ENCODE results near the gene SLC12A1.

SLC12A1 gene

GRCh38 chr15:48297668-48298067 lies 91.6 kb downstream of the SLC12A1 start:
- Histone ChIP-seq H3K9me3 (ENCODE audit: control insufficient read depth, insufficient read depth, low read length) (no peaks in the 10 kb centered on the region), H3K36me3 (ENCODE audit: control insufficient read depth, low read length) (no peaks in the 10 kb centered on the region)
- TF ChIP-seq, protein P1, sequence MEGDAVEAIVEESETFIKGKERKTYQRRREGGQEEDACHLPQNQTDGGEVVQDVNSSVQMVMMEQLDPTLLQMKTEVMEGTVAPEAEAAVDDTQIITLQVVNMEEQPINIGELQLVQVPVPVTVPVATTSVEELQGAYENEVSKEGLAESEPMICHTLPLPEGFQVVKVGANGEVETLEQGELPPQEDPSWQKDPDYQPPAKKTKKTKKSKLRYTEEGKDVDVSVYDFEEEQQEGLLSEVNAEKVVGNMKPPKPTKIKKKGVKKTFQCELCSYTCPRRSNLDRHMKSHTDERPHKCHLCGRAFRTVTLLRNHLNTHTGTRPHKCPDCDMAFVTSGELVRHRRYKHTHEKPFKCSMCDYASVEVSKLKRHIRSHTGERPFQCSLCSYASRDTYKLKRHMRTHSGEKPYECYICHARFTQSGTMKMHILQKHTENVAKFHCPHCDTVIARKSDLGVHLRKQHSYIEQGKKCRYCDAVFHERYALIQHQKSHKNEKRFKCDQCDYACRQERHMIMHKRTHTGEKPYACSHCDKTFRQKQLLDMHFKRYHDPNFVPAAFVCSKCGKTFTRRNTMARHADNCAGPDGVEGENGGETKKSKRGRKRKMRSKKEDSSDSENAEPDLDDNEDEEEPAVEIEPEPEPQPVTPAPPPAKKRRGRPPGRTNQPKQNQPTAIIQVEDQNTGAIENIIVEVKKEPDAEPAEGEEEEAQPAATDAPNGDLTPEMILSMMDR (IDR thresholded peaks at IDR 0.05; ENCODE audit: low read depth, low read length, poor library complexity, severe bottlenecking) = no peak
- no peak for TF ChIP-seq EZH2phosphoT487 (IDR thresholded peaks at IDR 0.05; ENCODE audit: borderline replicate concordance, low read length)

DNA sequence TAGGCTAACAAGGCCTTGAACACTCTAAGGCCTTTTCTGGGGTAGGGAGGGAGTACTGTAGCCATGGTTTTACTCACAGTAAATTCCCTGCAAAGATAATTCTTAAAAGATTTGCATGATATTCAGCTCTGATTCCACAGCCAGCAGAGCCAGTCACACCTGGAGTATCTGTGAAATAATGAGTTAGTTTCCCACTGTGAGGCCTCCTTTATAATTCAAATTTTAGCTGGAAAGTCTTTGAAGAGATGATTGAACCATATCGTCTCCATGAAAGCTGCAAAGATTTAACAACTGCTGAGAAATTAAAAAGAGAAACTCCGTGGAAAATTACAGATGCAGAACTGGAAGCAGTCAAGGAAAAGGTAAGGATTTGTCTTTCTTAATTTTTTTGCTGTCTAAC lies 92.8 kb downstream of the SLC12A1 start:
- Histone ChIP-seq H3K27ac (ENCODE audit: low read depth, low read length) (no peak overlapping the region), H3K4me2 (ENCODE audit: low read length) (no peak overlapping the region), H3K79me2 (ENCODE audit: control insufficient read depth, low read length) (no peaks in the 10 kb centered on the region), H3F3A (ENCODE audit: control insufficient read depth, insufficient read depth) (no peaks in the 10 kb centered on the region), H3K36me3 (ENCODE audit: control insufficient read depth, low read length) (no peaks in the 10 kb centered on the region), H3K4me1 (ENCODE audit: control insufficient read depth, low read length) (no peaks in the 10 kb centered on the region), H3K4me3 (ENCODE audit: low read length) (no peak overlapping the region), H4K20me1 (ENCODE audit: control insufficient read depth, insufficient read depth, low read depth, low read length) (no peaks in the 10 kb centered on the region), H3K9me2 (replicated peaks; ENCODE audit: control insufficient read depth, low read length) (no peaks in the 10 kb centered on the region), H3K27me3 (ENCODE audit: control insufficient read depth, low read length) (peaks cover 6% of the 10 kb centered on the region; the same call in 1 of the 2 replicates), H3K9me3 (ENCODE audit: control insufficient read depth, insufficient read depth, low read length) (no peaks in the 10 kb centered on the region)
- TF ChIP-seq, protein P1 (IDR thresholded peaks at IDR 0.05; ENCODE audit: low read depth, low read length, poor library complexity, severe bottlenecking) = no peak
- TF ChIP-seq EZH2phosphoT487 (IDR thresholded peaks at IDR 0.05; ENCODE audit: borderline replicate concordance, low read length) = no peak

More at GRCh38 chr15:48297668-48298067, 91.6 kb downstream of the SLC12A1 start:
- Histone ChIP-seq H3K4me2 (ENCODE audit: low read length) (no peak overlapping the region), H3K4me1 (ENCODE audit: control insufficient read depth, low read length) (no peaks in the 10 kb centered on the region), H3K27me3 (ENCODE audit: control insufficient read depth, low read length) (peaks cover 6% of the 10 kb centered on the region; the same call in 1 of the 2 replicates), H3F3A (ENCODE audit: control insufficient read depth, insufficient read depth) (no peaks in the 10 kb centered on the region), H3K4me3 (ENCODE audit: low read length) (no peak overlapping the region), H3K79me2 (ENCODE audit: control insufficient read depth, low read length) (no peaks in the 10 kb centered on the region), H4K20me1 (ENCODE audit: control insufficient read depth, insufficient read depth, low read depth, low read length) (no peaks in the 10 kb centered on the region), H3K27ac (ENCODE audit: low read depth, low read length) (no peak overlapping the region), H3K9me2 (replicated peaks; ENCODE audit: control insufficient read depth, low read length) (no peaks in the 10 kb centered on the region)

- TF ChIP-seq EZH2phosphoT487 (IDR thresholded peaks at IDR 0.05; ENCODE audit: borderline replicate concordance, low read length) = no peak
- TF ChIP-seq, protein P1 (IDR thresholded peaks at IDR 0.05; ENCODE audit: low read depth, low read length, poor library complexity, severe bottlenecking) = no peak
- H3K79me2 ChIP-seq (ENCODE audit: control insufficient read depth, low read length) = no peaks in the 10 kb centered on the region
- H3K27ac ChIP-seq (ENCODE audit: low read depth, low read length) = no peak overlapping the region
- H3K27me3 ChIP-seq (ENCODE audit: control insufficient read depth, low read length) = peaks cover 6% of the 10 kb centered on the region; the same call in 1 of the 2 replicates
- H3K9me3 ChIP-seq (ENCODE audit: control insufficient read depth, insufficient read depth, low read length) = no peaks in the 10 kb centered on the region
- H3K4me1 ChIP-seq (ENCODE audit: control insufficient read depth, low read length) = no peaks in the 10 kb centered on the region
- H3F3A ChIP-seq (ENCODE audit: control insufficient read depth, insufficient read depth) = no peaks in the 10 kb centered on the region
- no peaks in the 10 kb centered on the region for H4K20me1 ChIP-seq (ENCODE audit: control insufficient read depth, insufficient read depth, low read depth, low read length)
- H3K9me2 ChIP-seq (replicated peaks; ENCODE audit: control insufficient read depth, low read length) = no peaks in the 10 kb centered on the region
- no peak overlapping the region for H3K4me2 ChIP-seq (ENCODE audit: low read length)
- H3K4me3 ChIP-seq (ENCODE audit: low read length) = no peak overlapping the region
- H3K36me3 ChIP-seq (ENCODE audit: control insufficient read depth, low read length) = no peaks in the 10 kb centered on the region
Observed at GRCh38 chr15:48300038-48300437, 93.9 kb downstream of the SLC12A1 start.

All from DOHH2 (cell line).